GM19328 (cell line): ENCODE data around the gene INTS13.
"Not testable (repeated sequence)": the region's sequence is repeated elsewhere in the genome, so short reads cannot be mapped to it uniquely, and the experiment has no call there.

Experiments used
- ATAC-seq: cut with Tn5 transposase; IDR thresholded peaks from one replicate; pipeline ENCODE4 v1.9.1; 2021; ENCODE audit warnings: mild to moderate bottlenecking, moderate library complexity; ENCODE audit not compliant: unreplicated experiment

INTS13 gene, protein sequence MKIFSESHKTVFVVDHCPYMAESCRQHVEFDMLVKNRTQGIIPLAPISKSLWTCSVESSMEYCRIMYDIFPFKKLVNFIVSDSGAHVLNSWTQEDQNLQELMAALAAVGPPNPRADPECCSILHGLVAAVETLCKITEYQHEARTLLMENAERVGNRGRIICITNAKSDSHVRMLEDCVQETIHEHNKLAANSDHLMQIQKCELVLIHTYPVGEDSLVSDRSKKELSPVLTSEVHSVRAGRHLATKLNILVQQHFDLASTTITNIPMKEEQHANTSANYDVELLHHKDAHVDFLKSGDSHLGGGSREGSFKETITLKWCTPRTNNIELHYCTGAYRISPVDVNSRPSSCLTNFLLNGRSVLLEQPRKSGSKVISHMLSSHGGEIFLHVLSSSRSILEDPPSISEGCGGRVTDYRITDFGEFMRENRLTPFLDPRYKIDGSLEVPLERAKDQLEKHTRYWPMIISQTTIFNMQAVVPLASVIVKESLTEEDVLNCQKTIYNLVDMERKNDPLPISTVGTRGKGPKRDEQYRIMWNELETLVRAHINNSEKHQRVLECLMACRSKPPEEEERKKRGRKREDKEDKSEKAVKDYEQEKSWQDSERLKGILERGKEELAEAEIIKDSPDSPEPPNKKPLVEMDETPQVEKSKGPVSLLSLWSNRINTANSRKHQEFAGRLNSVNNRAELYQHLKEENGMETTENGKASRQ

DNA sequence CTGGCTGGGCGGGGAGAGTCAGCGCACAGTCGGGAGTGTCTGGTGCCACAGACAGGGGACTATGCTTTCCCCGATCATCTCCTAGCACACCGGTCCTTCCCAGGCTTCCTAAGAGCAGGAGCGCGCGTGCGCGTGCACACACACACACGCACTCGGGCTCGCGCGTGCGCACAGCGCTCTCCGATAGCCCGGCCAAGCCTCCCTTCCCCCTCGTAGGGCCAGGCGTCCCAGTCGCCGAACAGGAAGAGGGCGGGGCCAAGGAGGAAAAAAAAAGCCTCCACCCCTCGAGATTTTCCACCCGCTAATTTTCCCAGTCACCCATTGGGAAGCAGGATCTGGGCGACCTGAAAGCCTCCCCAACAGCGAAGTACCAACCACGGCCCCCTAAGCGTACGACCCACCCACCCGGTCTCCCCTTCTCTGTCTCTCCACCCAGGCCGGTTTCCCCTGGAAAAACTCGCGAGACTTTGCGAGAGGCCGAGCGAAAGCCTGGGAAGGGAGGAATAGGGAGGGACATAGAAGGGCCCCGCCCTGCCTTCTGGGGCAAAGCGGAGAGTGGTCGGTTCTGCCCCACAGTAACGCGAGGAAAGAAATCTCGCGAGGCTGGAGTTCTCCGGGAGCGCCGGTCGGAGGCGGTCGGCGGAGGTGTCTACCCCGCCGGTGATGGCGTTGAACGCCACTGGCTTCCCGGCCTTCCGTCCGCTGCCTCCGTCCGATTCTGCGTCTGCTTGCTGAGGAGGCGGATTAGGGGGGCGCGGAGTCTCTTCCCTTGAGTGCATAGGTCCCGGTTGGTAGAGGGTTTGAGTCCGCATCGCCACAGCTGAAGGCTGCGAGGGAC, at the start of gene INTS13, which contains the start of gene FGFR1OP2:
Gene INTS13 (minus strand): TSS at position 119 of the 838 bp plus-strand sequence. CDS start 1,178 bp downstream, outside the sequence.
Gene FGFR1OP2 (plus strand): TSS at position 608 of the 838 bp plus-strand sequence. CDS start 15,689 bp downstream, outside the sequence.
- ATAC-seq: peak; percentile 78

DNA sequence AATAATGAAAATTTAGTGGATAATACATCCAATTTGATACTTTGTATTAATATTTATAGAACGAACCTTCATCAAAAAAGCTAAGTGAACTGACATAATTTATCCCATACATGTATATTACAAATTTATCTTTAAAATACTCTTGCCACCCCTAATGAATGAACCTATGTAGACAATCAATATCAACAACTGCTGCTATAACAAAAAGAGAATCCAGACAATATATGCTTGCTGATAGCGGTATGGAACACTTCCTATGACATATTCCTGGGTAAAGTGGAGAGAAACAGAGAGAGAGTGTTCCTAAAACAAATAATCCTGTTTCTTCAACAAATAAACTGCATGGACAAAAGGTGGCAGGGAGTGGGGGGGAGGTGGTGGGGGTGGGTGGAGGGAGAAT, 45.1 kb upstream of the INTS13 start:
- no peak for ATAC-seq

DNA sequence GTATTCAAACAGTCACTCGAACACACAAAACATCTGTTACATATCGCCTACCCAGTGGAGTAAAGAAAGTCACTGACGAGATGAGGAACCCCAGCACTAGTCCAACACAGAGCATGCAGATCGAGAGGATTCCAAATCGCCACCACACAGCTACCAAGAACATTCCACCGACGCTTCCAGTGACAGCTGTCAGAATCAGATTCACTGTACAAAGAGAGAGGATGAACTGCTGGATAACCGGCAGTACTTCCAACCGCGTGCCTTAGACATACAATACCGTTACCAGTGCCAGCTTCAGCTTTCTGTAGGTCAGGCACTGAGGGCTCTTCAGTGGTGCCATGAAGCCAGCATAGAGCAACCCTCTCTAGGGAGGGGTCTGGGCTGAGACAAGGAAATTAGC, 42.0 kb upstream of the INTS13 start:
- no peak for ATAC-seq

DNA sequence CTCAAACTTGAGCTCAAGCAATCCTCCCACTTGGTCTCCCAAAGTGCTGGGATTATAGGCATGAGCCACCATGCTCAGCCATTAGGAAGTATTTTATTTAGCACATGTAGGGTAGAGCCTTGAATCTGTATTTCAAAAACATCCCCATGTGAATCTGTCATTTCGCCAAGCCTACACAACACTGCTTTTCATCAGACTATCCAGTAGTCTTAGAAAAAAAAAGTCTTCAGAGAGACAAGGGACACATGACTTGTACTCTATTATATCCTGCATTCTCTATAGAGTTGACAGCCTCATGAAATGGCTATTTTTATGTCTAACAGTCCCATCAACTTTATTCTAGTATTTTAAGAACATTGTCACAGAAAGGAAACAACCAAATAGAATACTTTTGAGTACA, 41.0 kb upstream of the INTS13 start:
- no peak for ATAC-seq

DNA sequence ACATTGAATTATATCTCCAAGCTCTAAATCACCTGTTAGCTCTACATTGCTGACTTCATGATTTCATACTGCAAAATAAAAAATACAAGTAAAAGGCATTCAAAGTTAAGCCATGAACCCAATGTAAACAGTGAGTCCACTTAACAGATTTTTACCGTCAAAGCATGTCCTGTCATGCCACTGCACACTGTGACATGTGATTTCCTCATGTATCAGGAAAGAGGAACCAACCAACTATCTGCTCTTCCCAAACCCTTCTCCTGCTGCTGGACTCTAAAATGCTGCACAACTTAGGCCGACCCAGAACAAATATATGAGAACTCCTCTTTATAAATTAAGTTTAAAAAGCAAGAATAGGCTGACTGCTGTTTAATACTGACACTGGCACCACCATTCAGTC, 38.9 kb upstream of the INTS13 start:
- ATAC-seq: no peak

DNA sequence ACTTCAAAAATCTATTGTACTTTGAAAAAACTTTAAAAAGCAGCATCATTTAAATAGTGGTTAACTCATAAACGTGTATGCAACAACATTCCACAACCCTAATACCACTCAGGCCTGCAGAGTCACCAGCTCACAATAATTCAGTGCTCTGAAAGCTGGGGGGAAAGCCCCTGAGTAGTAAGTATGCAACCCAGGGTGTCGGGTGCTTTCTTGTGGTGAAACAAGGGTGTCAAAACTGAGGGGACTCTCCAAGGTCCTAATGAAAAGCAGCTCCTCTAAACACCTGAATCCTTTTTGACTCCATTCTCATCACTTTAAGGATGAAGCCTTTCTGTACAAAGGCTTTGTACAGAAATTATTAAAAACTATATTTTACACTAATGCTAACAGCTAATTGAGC, 34.2 kb upstream of the INTS13 start:
- peak; percentile 96 for ATAC-seq

DNA sequence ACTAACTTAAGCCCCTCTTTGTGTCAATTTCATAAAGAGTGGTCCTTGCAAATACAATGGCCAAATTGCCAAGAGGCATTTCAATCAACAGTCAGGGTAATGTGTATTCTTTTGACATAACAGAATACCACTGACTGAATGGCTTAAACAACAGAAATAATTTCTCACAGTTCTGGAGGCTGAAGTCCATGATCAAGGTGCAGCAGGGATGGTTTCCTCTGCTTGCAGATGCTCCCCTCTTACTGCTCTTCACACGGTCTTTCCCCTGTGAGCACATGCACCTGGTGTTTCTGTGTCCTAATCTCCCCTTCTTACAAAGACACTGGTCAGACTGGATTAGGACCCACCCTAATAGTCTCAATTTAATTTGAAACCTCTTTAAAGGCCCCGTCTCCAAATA, 32.4 kb upstream of the INTS13 start:
- no peak for ATAC-seq

DNA sequence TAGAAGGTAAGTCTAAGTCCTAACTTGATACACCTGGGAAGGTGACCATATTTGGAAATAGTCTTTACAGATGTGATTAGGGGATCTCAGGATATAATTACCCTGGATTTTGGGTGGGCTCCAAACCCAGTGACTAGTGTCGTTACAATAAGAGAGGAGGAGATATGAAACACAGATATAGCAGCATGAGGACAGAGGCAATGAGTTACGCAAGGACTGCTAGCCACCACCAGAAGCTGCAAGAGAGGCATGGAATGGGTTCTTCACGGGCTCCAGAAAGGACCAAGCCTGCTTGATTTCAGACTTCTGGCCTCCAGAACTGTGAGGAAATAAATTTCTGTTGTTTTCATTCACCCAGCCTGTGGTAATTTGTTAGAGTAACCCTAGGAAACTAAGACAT, 29.1 kb upstream of the INTS13 start:
- no peak for ATAC-seq

DNA sequence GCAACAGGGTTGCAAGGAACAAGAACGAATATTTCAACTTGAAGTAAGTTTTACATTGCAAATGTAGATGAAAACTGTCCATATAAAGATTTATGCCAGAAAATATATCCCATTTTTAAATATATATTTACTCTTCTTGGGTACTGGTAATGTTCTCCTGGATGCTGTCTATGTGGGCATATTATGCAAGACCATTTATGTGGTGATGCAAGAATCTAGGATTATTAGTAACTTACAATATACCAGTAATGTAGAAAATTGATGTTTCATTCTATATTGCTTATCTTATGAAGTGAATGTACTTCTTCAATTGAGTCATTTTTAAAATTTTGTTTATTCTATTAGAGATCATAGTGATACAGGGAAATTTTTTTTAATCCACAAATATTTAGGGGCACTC, 25.6 kb upstream of the INTS13 start:
- ATAC-seq: no peak

DNA sequence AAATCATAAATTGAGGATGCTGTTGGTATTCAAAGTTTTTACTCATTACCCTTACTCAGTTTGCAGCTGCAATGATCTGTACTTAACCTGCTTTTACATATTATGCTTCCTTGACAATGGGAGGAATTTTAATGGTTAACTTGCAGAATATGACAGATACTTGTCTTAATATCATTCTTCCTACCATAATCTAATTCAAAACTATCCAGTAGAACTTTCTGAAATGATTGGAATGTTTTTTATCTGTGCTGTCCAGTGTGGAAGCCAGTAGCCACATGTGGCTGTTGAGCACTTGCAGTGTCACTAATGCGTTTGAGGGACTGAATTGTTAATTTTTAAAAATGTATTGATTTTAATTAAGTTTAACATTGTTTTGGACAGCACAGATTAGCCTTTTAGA, 24.0 kb upstream of the INTS13 start:
- ATAC-seq: no peak

DNA sequence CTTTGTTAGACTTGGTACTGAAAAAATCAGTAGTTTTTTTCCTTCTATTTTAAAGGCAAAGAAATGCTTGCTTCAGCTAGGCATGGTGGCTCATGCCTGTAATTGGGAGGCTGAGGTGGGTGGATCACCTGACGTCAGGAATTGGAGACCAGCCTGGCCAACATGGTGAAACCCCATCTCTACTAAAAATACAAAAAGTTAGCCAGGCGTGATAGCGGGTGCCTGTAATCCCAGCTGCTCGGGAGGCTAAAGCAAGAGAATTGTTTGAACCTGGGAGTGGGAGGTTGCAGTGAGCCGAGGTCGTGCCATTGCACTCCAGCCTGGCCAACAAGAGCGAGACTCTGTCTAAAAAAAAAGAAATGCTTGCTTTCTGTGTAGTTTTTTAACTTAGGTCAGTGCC, 23.6 kb upstream of the INTS13 start:
- not testable (repeated sequence) for ATAC-seq

DNA sequence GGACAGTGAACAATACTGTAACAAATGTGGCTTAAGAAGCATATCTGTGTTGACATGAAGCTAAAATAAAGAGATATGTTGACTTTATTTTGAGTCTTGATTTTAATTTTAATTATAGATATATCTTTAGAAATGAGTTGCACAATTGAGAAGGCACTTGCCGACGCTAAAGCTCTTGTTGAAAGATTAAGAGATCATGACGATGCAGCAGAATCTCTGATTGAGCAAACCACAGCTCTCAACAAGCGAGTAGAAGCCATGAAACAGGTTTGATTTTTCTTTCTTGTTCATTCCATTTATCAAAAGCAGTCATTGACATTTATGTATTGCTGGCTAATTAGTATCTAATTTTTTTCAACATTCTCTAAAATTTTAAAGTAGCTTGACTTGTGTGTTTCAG, 16.2 kb upstream of the INTS13 start:
- ATAC-seq: no peak

DNA sequence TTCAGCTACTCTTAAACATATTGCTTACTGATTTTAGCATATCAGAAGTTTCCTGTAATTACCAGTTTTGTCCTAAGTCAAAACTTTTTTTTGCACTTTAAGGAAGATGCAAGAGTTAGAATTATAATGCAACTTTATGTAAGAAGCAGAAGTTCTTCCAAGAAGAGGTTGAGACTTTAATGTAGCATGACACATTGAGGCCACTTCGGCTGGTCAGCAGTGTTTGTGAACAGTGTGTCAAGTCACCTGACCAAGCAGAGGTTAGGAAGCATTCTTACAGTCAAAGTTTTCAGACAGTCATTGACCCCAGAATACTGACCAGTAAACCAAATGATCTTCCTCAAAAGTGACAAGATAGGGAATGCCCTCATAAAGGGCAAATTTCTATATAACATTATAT, 15.7 kb upstream of the INTS13 start:
- ATAC-seq: no peak

DNA sequence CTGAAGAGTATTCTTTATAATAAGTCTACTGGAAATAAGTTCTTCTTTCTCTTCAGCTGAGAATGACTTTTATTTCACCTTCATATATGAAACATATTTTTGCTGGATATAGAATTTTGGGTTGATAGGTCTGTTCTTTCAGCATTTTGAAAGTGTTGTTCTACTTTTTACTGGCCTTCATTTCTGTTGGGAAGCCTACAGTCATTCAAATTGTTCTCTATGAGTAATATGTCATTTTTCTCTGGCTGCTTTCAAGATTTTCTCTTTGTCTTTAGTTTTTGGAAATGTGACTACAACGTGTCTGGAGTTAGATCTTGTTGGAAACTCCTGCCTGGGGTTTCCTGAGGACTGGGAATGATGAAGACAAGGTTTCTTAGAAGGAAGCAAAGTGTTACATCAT, 10.5 kb upstream of the INTS13 start:
- ATAC-seq: no peak

DNA sequence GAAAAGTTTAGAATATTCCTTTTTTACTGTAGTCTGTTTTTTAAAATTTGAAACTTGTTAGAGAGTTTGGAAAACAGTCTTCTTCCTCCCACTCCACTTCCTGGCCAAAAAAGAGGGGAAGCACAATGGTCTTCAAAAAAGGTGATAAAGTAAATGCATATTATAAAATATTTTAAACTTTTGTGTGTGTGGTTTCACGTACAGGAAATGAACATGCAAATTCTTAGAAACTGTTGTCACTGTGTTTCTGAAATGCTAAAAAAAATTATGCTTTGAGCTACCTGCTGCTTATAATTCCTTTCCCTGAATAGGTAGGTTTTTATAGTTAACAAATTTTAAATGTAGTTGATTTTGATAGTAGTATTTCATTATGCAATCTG, 3.4 kb upstream of the INTS13 start:
- no peak for ATAC-seq

DNA sequence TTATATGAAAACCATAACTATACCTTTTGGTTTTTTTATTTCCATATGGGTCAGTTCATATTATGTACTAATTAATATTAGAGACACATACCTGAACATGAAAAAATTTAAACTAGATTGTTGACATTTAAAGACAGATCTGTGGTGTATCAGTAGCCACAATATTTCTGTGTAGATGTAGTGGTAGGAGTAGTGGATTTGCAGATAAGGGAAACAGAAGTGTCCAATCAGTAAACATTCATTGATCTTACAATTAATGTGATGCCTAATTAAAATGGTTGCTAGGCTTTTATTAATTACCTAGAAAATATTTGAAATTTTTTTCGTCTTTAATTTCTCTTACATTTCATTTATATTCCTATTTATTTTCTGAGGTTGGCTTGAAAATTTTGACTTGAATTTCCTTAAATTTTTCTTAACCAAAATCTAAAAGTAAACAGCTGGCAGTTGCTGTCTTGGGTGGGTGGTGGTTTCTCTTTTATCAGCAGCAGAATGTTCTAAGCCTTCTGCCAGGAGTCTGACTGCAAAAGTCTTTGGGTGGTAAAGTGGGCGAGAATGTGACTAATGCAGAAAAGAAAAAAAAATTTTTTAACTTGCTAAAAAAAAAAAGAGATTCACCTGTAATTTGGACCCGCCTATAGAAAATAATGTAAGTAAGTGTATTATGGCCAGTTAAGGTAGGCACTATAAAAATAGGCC, 2.9 kb upstream of the INTS13 start:
- no peak for ATAC-seq

DNA sequence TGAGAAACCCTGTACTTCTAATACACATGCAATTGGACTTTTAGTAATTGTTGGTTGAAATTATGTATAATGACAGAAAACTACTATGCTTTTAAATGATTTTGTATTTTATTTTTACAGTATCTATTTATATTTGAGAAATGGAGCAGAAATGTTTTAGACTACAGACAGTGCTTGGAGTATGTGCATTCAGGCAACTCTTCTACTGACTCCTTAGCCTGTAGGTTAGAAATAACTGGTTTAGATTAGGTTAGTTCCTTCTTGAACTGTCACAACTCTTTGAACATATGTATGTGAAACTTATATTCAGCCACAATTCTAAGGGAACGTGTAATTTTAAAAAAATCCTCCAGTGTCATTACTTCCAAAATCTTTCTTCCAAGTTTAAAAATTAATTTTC, 2.2 kb upstream of the INTS13 start:
- no peak for ATAC-seq

DNA sequence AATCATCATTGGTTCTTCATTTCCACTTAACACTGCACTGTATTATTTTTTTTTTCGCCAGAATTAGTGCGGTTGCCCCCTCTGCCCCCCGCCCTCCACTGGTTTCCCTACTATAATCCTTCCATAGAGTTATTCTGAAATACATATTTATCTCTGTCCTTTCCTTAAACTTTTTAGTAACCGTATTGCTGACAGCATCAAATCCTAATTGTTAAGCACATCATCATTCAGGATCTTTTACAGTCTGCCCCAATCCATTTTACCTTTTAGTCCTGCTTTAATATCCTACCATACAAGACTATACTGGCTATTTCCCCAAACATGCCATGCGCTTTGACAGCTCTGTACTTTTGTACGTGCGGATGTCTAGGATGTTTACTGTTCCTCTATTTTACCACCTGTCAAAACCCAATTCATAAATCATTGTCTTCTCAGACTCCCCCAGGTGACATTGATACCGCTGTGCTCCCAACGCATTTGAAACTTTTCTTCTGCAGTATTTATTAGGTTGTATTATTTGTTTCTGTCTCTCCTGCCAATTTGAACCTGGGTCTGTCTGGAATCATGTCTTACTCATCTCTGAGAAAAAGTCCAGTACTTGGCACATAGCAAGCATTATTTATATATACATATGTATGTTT, 1.5 kb upstream of the INTS13 start:
- ATAC-seq: no peak

DNA sequence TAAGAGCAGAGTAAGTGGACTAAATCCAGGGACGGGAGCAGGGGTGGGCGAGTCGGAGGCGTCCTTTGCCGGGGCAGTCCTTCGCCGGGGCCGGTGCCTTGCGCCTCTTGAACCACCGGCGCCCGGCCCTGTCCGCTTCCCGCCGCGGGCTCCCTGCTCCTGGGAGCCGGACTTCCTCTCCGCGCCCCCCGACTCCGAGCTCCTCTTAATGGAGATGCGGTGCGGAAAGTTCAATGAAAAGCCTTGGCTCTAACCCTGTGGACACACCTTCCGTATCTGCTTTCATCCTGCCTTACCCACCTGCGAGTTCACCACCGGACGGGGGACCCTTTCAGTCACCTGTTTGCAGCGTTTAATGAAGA, 901 bp upstream of the INTS13 start:
- ATAC-seq: peak; percentile 8

DNA sequence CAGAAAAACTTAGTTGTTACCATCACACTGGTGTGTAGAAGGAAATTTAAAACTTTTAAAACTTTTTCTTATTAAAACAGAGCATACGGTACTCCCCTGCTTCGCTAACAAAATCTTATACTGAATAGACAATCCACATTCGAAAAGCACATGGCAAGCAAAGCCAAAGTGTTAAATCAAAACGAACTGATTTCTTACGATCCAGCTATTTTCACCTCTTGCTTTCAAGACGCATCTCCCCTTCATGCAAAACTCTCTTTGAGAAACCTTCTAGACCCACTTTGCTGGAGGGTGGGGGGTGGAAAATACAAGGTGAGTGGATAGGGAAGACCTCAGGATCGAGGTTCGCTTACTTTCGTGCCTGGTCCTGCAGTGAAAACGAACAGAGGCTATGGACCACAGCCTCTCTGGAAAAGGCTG, 328 bp downstream of the INTS13 start:
- peak; percentile 2 for ATAC-seq
